NT2/D1 (cell line): Measurements from ENCODE around the gene SLC9A6.

Experiments
- YY1 ChIP-seq: IDR thresholded peaks from 2 replicates; pipeline ENCODE4 v1.6.1; 2011; ENCODE audit not compliant: insufficient read length, insufficient read depth
- ZNF274 ChIP-seq: IDR thresholded peaks from 2 replicates; pipeline ENCODE4 v1.6.1; 2011; ENCODE audit warnings: mild to moderate bottlenecking, low read depth, low read length

DNA sequence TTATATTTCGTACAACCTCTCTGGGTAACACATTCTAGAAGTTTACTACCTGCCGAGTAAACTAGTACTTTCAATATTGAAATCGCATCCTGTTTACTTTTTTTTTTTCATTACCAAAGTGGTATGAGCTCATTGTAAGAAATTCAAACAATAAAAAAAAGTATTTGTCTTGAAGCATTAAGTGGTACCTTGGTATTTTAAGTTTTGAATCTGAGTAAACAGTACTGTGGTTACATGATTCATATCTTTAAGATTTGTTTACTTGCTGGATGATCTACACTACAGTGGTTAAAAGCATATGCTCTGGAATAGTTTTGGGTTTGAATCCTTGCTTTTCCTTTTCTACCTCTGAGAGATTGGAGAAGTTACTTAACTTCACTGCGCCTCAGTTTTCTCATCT is 7.6 kb upstream of the SLC9A6 start:
- TF ChIP-seq YY1: no peak
- no peak for TF ChIP-seq ZNF274
